NCI-H187 treated with DMSO at 0.1 percent for 48 hours (cell line): ENCODE results near the gene SGF29.
"Not testable (repeated sequence)": the region's sequence is repeated elsewhere in the genome, so short reads cannot be mapped to it uniquely, and the experiment has no call there.

Source experiments
- DNase-seq: peaks from one replicate; lab custom pipeline; 2025; lab: John Stamatoyannopoulos, UW

The SGF29 gene

DNA sequence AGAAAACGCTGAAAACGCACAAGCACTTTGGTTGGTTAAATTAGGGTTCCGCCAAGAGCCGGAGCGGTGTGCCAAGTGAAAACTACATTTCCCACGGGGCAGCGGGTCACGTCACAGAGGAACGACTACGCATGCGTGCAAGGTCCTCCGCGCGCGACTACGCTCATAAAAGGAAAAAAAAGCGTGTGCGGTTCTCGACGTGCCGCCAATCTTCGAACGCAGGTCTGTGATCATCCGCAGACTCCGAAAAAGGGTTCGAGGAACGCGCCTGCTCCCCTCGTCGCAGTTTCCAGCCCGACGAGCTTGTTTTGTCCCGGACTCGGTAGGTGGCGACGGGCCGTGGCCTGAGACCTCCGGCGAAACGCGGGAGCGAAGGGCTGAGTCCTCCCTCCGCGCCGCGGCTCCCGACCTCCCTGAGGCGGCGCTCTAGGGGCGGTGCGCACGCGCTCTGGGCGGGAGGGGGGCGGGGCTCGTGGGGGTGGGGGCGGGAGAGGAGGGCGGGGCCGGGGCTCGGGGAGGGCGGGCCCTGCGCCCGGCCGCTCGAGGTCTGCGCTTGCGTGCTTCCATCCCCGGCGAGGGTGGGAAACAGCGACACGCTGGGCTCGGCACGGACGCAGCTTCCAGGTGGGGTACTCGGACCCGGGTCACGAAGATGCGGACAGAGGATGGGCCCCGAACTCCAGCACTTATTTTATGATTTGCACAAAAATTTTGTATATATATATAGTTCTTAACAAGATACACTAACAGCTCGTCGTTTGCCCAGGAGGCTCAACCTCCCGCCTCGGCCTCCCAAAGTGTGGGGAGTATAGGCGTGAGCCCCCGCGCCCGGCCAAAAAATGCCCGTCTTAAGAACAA is at the start of gene SGF29:
TSS of gene SGF29 (plus strand) at position 145 of the 858 bp plus-strand sequence. CDS start 27,150 bp downstream, outside the sequence.
- DNase-seq = no peak

DNA sequence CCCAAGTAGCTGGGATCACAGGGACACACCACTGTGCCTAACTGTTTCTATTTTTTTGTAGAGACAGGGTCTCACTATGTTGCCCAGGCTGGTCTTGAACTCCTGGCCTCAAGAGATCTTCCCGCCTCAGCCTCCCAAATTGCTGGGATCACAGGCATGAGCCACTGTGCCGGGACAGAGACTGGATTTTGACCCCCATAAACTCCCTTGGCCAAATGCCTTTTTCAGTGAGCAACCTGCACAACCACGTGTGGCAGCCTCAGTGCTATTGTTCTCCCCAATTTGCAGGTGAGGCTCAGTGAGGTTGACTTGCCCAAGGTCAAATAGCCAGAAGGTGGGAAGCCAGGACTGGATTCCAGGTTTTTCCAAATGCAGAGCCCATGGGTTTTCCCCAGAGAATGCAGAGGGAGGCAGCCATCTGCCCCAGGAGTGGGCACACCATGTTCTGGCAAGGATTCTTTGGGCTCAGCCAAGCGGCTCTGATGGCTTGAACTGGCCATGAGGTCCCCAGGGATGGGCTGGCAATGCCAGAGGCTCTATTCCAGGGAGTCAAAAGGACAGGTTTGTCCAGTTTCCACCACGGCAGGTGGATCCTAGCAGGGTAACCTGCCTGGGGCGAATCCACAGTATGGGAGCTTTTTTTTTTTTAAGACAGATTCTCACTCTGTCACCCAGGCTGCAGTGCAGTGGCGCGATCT is 48.9 kb upstream of the SGF29 start:
- DNase-seq = no peak

DNA sequence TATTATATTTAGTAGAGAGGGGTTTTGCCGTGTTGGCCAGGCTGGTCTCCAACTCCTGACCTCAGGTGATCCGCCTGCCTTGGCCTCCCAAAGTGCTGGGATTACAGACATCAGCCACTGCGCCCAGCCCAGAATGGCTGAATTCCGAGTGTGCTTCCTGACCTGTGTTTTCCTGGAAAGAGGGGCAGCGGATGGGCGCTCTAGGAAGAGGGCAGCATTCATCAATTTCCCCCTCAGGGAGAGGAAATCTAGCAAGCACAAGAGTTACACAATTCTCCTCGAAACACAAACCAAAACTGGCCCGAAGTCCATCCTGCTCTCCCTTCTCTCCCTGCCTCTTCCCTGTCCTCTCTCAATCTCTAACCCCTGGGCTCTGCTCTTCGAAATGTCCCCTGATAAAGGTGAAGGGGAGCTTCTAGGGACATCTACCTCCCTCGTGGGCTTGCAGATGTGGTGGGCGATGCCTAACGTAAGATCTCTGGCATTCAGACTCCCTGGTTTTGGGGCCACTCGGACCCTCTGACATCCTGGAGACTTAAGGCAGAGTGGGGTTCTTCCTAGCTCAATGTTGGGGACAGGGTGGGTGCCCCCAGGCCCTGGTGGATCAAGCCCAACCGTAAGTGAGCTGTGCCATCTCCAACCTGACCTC is 48.1 kb upstream of the SGF29 start:
- no peak for DNase-seq

DNA sequence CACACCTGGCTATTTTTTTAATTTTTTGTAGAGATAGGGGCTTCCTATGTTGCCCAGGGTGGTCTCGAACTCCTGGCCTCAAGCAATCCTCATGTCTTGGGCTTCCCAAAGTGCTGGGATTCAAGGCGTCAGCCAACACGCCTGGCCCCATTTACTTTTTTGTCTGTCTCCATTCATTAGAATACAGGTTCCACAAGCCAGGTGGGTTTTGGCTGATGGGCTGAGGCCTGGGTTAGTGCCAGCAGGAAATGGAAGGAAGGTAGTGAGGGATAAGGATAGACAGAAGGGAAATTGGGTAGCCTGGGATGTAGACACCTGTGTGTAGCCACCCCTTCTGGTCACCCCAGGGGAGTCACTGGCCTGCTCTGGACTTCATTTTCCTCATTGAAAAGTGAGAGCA is 42.7 kb upstream of the SGF29 start:
- DNase-seq = no peak

DNA sequence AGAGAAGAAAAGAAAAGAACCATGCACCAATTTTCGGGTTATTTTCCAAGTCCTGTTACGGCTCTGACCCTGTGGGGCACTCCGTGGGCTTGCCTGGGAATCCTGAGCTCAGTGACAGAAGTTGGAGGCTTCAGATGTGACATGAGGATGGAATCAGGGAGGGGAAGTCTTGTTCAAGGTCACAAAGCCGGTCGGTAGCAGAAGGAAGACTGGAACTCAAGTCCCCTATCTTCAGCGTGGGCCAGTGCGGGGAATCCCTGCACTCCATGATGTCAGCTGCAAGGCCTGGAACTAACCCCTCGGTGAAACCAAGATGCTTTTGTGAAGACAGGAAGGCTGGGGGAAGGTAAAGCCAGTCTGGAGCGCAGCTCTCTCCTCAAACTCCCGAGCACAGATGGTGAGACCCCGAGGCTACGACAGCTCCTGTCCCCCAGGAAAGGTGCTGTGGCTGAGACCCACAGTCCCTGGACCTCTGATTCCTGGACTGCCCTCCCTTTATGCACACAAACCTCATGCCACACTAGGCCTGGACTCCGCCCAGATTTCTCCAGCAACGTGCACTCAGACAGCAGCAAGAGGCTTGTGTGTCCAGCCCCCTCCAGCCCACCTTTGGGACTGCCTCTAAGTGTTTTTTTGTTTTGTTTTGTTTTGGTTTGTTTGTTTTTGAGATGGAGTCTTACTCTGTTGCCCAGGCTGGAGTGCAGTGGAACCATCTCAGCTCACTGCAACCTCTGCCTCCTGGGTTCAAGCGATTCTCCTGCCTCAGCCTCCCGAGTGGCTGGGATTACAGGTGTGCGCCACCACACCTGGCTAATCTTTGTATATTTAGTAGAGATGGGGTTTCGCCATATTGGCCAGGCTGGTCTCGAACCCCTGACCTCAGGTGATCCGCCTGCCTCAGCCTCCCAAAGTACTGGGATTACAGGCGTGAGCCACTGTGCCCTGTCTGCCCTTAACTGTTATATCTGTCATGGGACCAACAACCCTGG is 41.6 kb upstream of the SGF29 start:
- DNase-seq = no peak

DNA sequence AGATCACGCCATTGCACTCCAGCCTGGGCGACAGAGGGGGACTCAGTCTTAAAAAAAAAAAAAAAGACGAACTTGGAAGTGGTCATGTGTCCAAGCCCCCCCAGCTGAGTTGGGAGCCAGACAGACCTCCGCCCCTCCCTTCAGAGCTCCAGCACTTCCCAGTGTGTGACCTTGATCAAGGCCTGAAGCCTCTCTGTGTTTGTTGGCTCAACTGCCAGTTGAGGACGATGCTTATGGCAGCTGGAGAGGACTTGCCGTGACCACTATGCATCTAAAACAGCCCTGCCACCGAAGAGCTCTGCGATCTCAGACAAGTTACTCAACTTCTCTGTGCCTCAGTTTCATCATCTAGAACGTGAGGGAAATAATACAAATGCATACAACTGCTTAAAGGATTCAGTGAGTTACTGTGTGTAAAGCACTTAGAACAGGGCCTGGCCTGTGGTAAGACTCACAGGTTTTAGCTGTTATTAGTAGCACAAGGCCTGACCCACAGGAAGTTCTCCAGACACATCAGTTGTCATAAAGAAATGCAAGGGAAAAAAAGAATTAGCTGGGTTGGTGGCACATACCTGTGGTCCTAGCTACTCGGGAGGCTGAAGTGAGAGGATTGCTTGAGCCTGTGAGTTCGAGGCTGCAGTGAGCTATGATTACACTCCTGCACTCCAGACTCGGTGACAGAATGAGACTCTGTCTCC is 40.1 kb upstream of the SGF29 start:
- no peak for DNase-seq

DNA sequence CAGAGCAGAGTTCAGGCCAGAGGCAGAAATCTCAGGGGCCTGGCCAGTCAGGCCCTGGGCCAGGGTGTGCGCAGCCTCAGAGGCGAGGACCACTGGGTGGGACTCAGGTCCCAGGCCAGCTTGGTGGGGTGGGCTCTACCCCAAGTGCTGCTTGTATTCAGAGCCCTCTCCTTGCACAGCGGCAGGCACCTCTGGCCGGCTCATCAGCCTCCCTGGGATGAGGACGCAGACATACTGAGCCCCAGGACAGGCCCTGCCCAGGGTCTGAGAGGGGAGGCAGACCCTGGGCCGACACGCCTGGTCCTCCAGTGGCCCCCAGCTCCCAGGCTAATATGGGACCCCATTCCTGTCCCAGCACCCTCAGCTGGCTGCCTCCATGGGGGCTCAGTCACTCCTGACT is 39.5 kb upstream of the SGF29 start:
- no peak for DNase-seq

DNA sequence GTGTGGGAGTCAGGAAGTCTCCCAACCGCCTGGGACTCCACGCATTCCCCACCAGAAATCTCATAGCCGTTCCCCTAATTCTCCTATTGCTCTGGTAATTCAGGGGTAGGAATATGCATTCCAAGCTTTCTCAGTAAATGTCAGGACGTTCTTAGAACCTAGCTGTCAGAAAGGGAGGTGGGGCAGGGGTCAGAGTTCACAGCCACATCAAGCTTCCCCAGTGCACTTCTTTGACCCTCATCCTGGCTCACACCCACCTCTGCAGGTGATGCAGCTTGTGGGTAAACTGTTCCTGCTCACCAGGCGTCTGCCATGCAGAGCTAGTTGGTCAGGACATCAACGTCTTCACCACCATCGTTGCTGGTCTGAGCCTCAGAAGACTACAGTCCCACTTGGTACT is 33.0 kb upstream of the SGF29 start:
- DNase-seq = no peak

DNA sequence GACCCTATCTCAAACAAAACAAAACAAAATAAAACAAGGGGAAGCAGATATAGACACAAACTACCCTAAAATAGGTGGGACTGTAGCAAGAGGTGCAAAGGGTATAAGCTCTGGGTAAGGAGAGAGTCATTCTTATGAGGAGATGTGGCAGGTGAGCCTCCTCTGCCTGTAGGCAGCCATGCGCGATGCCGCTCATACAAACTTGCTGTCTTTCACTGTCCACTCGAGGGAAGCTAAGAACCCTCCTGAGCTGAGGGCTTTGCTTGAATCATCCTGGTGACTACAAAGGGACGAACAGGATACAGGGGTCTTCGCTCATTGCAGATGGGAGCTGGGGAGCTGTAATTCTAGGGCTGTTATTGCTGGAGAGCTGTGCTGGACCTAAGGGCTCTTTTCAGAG is 32.3 kb upstream of the SGF29 start:
- DNase-seq = no peak

DNA sequence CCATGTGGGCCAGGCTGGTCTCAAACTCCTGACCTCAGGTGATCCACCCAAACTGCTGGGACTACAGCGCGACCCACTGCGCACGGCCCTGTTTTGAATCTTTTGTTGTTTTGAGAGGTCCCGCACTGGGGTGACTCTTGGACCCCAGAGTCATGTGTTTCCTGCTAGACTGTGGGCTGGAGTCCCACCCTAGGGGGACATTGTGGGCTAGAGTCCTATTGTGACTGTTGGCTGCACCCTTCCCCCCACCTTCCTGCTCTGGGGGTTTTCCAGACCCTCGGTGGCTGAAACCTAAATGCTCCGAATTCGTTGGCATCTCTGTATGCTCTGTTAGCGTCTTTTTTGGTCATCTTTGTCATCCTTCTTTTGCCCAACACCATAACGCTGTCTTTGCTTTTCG is 30.9 kb upstream of the SGF29 start:
- no peak for DNase-seq

DNA sequence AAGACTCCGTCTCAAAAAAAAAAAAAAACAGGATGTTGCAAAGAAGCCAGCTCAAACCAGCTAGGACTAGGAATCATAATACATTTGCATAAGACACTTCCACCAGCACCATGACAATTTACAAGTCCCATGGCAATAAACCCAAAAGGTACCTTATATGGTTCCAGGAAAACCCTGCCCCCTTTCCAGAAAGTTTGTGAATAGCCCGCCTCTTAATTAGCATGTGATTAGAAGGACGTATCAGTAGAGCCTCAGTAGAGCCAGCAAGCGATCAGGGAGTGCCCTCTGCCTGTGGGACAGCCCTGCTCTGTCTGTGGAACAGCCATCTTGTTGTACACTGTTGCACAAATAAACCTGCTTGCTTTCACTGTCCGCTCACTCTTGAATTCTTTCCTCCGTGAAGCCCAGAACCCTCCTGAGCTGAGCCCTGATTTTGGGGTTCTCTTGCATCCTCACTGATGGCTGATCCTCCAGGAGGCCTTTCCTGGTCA is 29.0 kb upstream of the SGF29 start:
- no peak for DNase-seq

DNA sequence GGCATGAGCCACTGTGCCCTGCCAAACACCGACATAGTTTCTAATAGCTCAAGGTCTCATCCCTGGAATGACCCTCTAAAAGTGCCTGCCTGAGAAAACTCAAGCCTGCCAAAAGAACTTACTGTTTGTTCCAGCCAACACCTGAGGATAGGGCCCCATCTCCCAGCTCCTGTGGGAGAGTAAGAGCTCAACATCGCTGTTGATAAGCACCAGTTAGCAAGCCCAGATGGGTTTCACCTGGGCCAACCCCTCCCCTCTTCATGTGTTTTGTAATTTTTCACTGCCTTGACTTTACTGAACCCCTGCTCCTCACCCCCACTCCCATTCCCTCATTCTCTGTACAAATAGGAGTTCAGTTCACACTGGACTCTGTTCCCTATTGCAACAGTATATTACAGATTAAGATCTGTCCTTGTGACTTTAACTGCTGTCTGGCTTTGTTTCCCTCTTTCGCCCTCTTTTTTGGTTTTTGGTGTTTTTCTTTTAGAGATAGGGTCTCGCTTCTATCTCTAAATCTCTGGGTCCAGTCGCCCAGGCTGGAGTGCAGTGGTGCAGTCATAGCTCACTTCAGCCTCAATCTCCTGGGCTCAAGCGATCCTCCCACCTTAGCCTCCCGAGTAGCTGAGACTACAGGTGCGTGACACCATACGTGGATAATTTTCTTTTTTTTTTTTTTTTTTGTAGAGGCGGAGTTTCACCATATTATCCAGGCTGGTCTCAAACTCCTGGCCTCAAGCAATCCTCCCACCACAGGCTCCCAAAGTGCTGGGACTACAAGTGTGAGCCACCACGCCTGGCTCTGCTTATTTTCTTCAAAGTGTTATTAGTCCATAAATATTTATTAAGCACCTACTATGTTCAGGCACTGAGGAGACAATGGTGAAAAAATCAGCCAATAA is 27.3 kb upstream of the SGF29 start:
- no peak for DNase-seq

DNA sequence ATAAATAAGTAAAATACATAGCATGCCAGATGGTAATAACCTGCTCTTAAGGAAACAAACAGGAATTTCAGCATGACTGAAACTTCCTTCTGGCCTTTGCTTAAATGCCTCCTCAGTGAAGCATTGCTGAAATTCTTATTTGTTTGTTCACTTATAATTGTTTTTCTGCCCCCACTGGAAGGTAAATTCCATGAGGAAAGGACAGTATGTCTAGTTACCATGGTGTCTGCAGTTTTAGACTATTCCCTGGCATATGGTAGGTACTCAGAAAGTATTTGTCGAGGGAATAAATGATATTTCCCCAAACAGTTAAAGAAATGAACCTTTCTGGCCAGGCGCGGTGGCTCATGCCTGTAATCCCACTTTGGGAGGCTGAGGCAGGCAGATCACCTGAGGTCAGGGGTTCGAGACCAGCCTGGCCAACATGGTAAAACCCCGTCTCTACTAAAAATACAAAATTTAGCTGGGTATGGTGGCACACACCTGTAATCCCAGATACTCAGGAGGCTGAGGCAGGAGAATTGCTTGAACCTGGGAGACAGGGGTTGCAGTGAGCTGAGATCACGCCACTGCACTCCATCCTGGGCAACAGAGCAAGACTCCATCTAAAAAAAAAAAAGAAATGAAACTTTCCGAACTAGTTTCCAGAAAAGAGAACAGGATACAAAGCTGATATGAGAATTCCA is 26.5 kb upstream of the SGF29 start:
- not testable (repeated sequence) for DNase-seq

DNA sequence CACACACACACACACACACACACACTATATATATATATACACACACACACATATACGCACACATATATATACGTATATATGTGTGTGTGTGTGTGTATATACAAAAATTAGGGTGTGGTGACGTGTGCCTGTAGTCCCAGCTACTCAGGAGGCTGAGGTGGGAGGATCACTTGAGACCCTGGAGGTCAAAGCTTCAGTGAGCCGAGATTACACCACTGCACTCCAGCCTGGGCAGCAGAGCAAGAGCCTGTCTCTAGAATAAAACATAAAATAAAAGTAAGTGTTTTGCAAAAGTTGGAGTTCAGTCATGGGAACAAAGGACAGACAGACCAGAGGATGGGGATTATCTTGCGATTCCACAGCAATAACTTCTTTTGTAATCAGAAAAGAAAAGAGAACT is 25.7 kb upstream of the SGF29 start:
- no peak for DNase-seq

DNA sequence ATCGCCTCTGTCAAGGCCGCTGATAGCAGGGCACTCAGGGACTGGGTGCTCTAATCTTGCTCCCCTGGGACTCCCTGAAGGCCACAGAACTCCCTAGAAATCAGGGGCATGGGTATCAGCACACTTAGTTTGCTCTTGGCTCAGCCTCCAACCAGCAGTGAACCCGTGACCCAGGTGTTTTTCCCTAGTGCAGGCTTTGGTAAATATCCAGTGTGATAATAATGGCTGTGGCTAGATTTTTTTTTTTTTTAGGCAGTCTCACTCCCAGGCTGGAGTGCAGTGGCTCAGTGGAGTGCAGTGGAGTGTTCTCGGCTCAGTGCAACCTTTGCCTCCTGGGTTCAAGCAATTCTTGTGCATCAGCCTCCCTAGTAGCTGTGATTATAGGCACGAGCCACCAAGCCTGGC is 25.3 kb upstream of the SGF29 start:
- DNase-seq = no peak

DNA sequence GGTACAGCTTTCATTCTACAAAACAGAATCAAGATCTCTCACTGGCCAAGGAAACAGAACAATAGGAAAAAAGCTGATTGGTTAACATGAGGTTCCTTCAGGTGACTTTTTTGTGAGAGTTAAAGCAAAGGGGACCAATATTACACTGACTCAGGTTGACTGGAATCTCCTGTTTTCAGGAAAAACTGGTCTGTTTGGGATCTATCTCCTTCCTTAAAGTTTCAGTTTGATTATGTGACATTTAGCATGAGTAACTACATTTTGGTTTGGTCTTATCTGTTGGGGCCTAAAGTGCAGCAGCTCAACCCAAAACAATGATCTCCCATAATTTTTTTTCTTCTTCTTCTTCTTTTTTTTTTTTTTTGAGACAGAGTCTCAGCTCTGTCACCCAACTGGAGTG is 24.6 kb upstream of the SGF29 start:
- DNase-seq = no peak

DNA sequence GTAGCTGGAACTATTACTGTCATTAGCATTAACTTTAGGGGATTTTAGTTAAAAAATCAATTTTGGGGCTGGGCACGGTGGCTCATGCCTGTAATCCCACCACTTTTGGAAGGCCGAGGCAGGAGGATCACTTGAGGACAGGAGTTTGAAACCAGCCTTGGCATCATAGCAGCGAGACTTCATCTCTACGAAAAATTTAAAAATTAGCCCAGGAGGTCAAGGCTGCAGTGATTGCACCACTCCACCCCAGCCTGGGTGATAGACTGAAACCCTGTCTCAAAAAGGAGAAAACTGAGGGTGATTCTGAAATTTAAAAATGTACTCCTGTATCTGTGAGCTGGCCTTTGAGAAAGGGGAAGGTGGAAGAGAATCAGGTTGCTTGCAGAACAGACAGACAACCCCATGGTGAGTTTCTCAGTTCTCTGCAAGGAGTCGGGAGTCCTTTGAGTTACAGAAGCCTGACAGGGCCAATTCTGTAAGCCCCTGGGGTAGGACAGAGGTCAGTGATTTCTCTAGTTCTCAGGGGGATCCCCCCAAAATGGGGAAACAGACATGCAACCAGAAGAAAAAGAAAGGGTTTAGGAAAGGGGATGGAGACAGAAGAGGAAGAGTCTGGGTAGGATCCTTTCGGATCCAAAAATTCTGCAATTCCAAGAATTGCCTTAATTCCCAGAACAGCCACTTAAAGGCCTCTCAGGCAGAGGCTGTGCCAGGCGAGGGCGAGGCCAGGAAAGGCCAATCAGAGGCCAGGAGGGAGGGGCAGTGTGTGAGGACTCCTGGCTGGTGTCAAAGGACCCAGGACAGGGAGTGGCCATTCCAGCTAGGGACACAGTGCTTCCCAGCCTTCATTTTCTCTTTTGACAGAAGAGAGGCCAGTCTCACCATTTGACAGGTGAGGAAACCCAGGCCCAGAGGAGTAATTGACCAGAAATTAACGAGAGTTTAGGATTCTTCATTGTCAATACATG is 21.7 kb upstream of the SGF29 start:
- no peak for DNase-seq
